Vagina (tissue), 2 donors: Measurements from ENCODE around the gene KDM7A.

Experiments
- CTCF ChIP-seq, 3 experiments: fragments of 450-650 bp in 2 of 3; fragments of 200-600 bp in 1 of 3; sonication (generic) in 1 of 3; IDR thresholded peaks; one replicate each; pipeline ENCODE4 v1.5.1; 2017 to 2019; ENCODE audit warnings: antibody characterized with exemption in 3 of 3, mild to moderate bottlenecking in 2 of 3, moderate library complexity in 2 of 3
- POLR2A ChIP-seq, 2 donors: fragments of 450-650 bp; IDR thresholded peaks; one replicate each; pipeline ENCODE4 v1.6.1; 2017; ENCODE audit warnings: antibody characterized with exemption in 2 of 2, mild to moderate bottlenecking in 2 of 2, moderate library complexity in 2 of 2
- POLR2AphosphoS5 ChIP-seq, 2 donors: sonication (generic); formaldehyde crosslinking; IDR thresholded peaks; one replicate each; pipeline ENCODE4 v1.9.0; 2017; ENCODE audit warnings: antibody characterized with exemption in 2 of 2, mild to moderate bottlenecking in 2 of 2, low read depth in 1 of 2; ENCODE audit not compliant: insufficient read depth in 1 of 2

- TF ChIP-seq CTCF (IDR thresholded peaks at IDR 0.05) (no peak), POLR2A (IDR thresholded peaks at IDR 0.05) (no peak), POLR2AphosphoS5 (IDR thresholded peaks at IDR 0.05; ENCODE audit: insufficient read depth in 1 of 2, low read depth in 1 of 2) (no peak)
These were observed 115.8 kb downstream of the KDM7A start for GRCh38 chr7:140060788-140061606.
